RWPE2 (cell line): ENCODE data around the gene MBOAT2.

Experiments used
- ATAC-seq: fragments of 200-7000 bp; cut with Tn5 transposase; 3 replicates; pipeline ENCODE4 v1.9.1; 2021; ENCODE audit warnings: low read depth
- DNase-seq: peaks from one replicate; pipeline ENCODE4 v3.0.0-alpha.2; 2020; ENCODE audit warnings: low spot score
- H3K27ac ChIP-seq: fragments of 450-650 bp; 2 replicates; pipeline ENCODE4 v1.5.1; 2017; ENCODE audit warnings: mild to moderate bottlenecking; ENCODE audit not compliant: poor library complexity, severe bottlenecking
- H3K27me3 ChIP-seq: fragments of 250-450 bp; sonication (Bioruptor Pico); 2 replicates; pipeline ENCODE4 v1.5.1; 2021; ENCODE audit warnings: mild to moderate bottlenecking, moderate library complexity; ENCODE audit not compliant: insufficient read depth, poor library complexity, severe bottlenecking
- H3K36me3 ChIP-seq: fragments of 250-450 bp; sonication (Bioruptor Pico); 2 replicates; pipeline ENCODE4 v1.5.1; 2020; ENCODE audit warnings: low read depth, mild to moderate bottlenecking, moderate library complexity
- H3K4me1 ChIP-seq: fragments of 250-450 bp; sonication (Bioruptor Pico); 2 replicates; pipeline ENCODE4 v1.5.1; 2021; ENCODE audit warnings: mild to moderate bottlenecking, moderate library complexity; ENCODE audit not compliant: insufficient read depth, poor library complexity, severe bottlenecking
- H3K4me3 ChIP-seq: fragments of 250-450 bp; sonication (Bioruptor Pico); 2 replicates; pipeline ENCODE4 v1.5.1; 2021; ENCODE audit warnings: mild to moderate bottlenecking, moderate library complexity; ENCODE audit not compliant: severe bottlenecking
- H3K9me3 ChIP-seq: fragments of 250-450 bp; sonication (Bioruptor Pico); 2 replicates; pipeline ENCODE4 v1.5.1; 2021; ENCODE audit warnings: mild to moderate bottlenecking, moderate library complexity; ENCODE audit not compliant: severe bottlenecking
- TF ChIP-seq, protein P1 (sequence below): fragments of 450-650 bp; IDR thresholded peaks from one replicate; pipeline ENCODE4 v1.5.1; 2017; ENCODE audit warnings: mild to moderate bottlenecking, moderate library complexity; ENCODE audit not compliant: poor library complexity, severe bottlenecking

The MBOAT2 gene

GRCh38 chr2:8893978-8894820 lies 109.3 kb downstream of the MBOAT2 start:
- no peak for DNase-seq
- Histone ChIP-seq H3K9me3 (no peaks in the 10 kb centered on the region), H3K4me3 (no peak overlapping the region), H3K27me3 (no peaks in the 10 kb centered on the region), H3K4me1 (no peaks in the 10 kb centered on the region), H3K27ac (no peak overlapping the region), H3K36me3 (peaks cover 18% of the 10 kb centered on the region)
- no peak for ATAC-seq
- TF ChIP-seq, protein P1, sequence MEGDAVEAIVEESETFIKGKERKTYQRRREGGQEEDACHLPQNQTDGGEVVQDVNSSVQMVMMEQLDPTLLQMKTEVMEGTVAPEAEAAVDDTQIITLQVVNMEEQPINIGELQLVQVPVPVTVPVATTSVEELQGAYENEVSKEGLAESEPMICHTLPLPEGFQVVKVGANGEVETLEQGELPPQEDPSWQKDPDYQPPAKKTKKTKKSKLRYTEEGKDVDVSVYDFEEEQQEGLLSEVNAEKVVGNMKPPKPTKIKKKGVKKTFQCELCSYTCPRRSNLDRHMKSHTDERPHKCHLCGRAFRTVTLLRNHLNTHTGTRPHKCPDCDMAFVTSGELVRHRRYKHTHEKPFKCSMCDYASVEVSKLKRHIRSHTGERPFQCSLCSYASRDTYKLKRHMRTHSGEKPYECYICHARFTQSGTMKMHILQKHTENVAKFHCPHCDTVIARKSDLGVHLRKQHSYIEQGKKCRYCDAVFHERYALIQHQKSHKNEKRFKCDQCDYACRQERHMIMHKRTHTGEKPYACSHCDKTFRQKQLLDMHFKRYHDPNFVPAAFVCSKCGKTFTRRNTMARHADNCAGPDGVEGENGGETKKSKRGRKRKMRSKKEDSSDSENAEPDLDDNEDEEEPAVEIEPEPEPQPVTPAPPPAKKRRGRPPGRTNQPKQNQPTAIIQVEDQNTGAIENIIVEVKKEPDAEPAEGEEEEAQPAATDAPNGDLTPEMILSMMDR = no peak

DNA sequence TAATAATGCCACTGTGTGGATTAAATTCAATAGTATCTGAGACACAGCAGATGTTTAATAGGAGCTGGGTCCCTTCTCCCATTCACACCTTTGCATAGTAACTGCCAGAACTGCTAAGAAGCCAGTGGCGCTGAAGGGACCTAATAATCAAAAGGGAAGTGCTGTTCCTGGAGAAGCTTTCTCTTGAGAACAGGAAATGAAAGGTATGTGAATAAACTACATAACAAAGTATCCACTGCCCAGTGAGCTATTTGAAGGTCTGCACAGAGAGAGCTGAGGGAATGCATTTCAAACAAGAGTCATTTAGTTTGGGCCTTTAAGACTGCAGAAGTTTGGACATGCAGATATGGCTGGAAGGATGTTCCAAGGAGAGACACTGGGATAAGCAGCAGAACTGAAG lies 110.0 kb downstream of the MBOAT2 start:
- TF ChIP-seq, protein P1 = no peak
- no peak for ATAC-seq
- no peaks in the 10 kb centered on the region for H3K27me3 ChIP-seq

GRCh38 chr2:8892111-8892510 lies 111.4 kb downstream of the MBOAT2 start:
- Histone ChIP-seq H3K27me3 (no peaks in the 10 kb centered on the region), H3K27ac (no peak overlapping the region), H3K36me3 (peaks cover 18% of the 10 kb centered on the region), H3K4me1 (no peaks in the 10 kb centered on the region), H3K4me3 (no peak overlapping the region), H3K9me3 (no peaks in the 10 kb centered on the region)
- no peak for ATAC-seq
- TF ChIP-seq, protein P1 = no peak
- DNase-seq = no peak

More for the DNA sequence above, 110.0 kb downstream of the MBOAT2 start:
- no peak for DNase-seq
- Histone ChIP-seq H3K4me3 (no peak overlapping the region), H3K36me3 (peaks cover 18% of the 10 kb centered on the region), H3K9me3 (no peaks in the 10 kb centered on the region), H3K4me1 (no peaks in the 10 kb centered on the region), H3K27ac (no peak overlapping the region)

GRCh38 chr2:8889978-8890377 lies 113.5 kb downstream of the MBOAT2 start:
- Histone ChIP-seq H3K9me3 (no peaks in the 10 kb centered on the region), H3K4me3 (no peak overlapping the region), H3K27me3 (no peaks in the 10 kb centered on the region), H3K27ac (no peak overlapping the region), H3K36me3 (peaks cover 10% of the 10 kb centered on the region), H3K4me1 (no peaks in the 10 kb centered on the region)
- TF ChIP-seq, protein P1 = no peak
- no peak for ATAC-seq
- DNase-seq = no peak

GRCh38 chr2:8888963-8889362 lies 114.5 kb downstream of the MBOAT2 start:
- TF ChIP-seq, protein P1 = no peak
- DNase-seq (no peak), ATAC-seq (no peak)
- Histone ChIP-seq H3K36me3 (peaks cover 3% of the 10 kb centered on the region; the same call in 1 of the 2 replicates), H3K4me3 (no peak overlapping the region), H3K27ac (no peak overlapping the region), H3K9me3 (no peaks in the 10 kb centered on the region), H3K4me1 (no peaks in the 10 kb centered on the region), H3K27me3 (no peaks in the 10 kb centered on the region)
